ENCODE data around the gene ZBTB7C.

The ZBTB7C gene

DNA sequence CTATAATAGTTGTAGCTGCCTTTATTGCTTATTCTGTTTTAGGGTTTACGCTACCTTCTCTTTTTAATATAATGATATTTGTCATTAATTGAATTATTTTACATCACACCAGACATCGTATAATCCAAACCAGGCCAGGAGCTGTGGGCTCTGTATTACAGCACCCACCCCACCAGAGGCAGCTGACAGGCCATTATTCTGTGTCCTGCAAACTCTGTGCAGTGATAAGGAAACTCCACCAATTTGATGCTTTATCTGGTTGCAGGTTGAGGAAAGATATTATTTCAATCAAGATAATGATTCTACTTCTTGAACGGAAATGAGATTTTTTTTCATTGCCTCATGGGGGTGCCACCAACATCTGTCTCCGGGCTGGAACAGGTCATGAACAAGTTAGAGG is 227.3 kb downstream of the ZBTB7C start:
- no peak for DNase-seq

DNA sequence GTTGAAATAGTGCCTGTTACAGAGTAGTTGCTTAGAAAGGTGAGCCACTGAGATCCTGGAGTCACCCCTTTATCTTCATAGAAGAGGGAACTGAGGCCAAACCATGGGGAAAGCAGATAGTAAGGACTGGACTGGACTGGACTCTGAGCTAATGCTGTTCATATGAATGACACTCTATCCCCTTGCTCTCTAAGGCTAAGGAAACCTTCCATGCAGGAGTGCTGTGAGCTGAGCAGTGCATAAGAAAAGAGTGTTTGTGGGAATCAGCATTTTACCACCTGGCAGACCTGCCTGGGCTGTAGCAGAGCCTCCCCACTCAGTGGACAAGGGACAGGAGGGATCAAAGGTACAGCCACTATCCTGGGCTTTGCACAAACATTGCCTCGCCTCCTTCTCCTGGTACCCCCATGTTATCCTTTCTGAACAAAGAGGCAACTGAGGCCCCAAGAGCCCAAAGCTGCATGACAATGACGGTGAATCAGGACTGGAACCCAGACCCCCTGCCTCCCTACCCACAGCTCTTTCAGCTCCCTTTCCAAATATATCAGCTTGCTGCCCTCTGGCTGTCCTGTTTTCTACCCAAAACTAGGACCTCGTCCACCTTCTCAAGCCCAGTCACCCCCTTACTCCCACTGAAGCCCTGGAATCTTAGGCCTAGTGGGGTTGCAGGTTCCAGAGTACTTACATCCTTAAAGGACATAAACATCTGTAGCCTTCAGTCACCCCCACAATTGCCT is 227.9 kb downstream of the ZBTB7C start:
- no peak for DNase-seq

DNA sequence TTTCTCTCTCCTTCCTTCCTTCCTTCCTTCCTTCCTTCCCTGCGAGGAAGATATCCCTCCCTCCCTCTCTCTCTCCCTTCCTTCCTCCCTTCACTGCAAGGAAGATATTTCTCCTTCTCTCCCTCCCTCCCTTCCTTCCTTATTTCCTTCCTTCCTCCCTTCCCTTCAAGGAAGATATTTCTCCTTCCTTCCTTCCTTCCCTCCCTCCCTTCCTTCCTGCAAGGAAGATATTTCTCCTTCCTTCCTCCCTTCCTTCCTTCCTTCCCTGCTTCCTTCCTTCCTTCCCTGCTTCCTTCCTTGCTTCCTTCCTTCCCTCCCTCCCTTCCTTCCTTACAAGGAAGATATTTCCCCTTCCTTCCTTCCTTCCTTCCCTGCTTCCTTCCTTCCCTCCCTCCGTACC is 229.5 kb downstream of the ZBTB7C start:
- DNase-seq, result no peak

DNA sequence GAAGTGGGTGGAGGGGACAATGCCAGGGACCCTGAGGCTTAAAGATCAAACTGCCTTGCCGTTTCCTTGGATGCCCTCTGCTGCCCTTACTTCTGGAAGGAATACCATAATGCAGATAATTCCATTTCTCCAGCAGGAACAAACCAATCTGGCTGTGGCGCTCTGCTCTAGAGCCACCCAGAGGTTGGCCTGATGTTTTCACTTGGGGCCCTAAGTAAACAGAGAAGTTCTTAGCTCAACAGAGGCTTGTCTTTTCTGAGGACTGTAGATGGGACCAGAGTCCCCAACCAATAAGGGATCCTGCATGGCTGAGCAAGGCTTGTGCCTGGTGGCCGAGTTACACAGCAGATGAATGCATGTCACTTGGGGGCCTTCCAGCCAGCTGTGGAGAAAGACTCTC is 230.2 kb downstream of the ZBTB7C start:
- no peak for DNase-seq

DNA sequence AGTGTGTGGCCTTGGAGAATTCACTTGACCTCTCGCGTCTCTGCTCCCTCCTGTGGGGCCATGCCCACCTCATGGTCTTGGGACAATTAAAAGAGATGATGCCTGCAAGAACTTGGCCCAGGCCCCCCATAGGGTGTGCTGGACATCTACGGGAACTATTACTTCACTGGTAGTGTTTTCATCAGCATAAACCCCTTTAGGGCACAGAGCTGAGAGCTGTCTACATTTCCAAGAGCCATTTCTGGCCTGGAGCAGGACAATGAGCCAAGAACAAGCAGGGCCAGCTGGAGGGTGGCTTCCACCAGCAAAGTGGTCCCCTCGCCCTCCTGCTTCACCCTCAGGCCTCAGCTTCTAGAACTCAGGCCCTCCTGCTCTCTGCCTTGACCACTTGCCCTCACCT is 232.3 kb downstream of the ZBTB7C start:
- no peak for DNase-seq

DNA sequence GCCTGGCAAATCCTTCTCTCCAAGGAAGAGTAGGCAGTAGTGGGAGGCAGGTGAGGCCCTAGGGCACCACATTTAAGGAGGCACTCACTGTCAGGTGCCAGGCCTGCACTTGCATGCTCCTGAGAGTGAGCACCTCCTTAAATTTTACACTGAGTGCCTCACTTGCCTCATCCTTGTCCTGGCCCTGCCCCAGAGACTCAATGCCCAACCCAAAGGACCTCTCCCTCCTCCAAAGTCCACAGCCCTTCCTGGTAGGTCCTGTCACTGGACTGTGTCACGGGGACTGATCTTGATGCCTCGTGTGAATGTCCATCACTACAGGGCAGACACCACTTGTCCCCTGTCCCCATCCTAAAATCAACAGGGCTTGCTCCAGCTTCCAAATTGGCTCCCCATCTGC is 235.6 kb downstream of the ZBTB7C start:
- DNase-seq, result no peak

DNA sequence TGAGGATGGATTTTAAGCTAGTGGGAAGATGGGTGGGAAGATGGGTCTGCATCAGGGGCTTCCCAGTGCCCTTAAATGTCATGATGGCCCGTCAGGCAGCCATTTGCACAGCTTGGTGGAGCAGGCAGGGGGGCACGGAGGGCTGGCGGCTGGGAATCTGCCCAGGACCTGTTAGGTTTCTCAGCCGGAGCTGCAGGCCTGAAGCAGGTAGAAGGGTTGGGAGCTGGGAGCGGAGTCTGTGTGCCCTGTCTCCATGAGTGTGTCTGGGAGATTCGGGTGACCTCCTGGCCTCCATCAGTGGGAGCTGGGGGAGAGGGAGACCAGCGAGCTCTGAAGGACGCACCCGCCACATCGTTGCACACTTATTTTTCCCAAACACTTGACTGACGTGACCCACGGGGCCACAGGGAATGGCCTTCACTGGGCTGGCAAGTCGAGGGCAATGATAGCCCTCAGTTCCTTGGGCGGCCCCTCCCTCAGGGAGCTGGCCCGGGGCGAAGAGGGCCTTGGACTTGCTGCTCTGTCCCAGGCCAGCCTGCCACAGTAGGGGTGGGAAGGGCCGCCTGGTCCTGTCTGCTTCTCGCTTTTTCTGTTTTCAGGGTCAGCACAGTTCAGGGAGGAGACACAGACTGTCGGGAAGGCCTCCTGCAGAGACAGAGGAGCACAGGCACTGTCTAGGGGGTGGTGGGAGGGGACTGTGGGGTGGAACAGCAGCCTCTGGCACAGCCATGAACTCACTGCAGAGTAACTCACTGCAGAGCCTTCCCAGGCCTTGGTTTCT is 236.8 kb downstream of the ZBTB7C start:
- DNase-seq, result no peak

DNA sequence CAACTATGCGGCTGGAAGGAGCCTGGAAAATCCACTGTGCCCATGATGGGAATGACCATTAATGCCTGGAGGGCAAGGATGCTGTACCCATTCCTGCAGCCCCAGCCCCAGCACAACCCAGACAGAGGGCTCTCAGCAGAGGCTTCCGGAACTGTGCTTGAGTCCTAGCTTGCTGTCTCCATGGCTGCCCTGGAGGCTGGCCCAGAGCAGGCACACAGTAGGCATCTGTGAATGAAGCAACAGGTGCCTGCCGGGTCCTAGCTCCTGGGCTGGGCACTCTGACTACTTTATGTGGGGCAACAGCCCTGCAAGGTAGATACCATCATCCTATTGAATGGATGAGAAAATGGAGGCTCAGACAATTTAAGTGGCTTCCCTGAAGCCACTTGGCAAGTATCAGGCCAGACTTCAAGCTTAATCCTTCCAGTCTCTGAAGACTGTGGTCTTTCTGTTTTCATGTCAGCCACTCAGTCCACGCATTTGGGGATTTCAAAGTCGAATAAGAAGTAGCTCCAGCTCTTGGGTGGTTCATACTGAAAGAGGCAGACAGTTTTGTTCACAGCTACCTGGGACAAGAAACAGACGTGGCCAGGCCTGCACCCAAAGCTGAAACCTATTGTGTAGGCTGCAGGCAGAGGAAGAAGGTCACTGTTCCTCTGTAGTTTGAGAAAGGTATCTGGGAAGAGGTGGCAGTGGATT is 237.5 kb downstream of the ZBTB7C start:
- DNase-seq, result no peak

DNA sequence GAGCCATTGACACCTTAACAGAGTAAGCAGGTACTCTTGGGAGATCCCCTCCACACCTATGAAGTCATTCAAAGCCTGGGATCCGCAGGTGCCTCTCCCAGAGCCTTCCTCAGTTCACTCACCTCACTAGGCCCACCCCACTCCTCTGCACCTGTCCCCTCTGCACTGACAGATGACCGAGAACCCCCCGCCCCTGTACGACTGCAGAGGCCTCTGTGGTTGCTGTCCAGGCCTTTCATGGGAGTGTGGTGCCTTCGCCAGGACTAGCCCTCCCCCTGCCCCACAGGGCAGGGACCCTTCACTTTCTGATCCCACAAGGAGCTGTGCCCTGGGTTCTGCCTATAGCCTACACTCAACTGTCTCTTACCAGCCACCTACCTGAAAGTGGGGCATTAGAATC is 238.5 kb downstream of the ZBTB7C start:
- DNase-seq, result no peak

DNA sequence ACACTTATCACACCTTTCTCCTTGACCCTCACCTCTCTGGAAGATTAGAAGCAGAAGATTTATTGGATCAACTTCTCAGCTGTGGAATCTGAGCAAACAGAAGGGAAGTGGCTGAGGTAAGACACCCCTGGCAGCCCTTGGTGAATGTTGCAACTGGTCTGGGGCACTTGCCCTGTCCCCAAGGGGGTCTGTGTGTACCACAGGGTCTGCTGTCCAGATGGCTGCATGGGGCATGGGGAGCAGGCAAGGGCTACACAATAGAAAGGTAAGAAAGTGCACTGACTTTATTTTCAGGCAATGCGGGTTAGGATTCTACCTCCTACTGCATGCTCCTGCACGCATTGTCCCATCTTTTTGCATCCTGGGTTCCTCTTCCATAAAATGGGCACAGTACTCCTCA is 240.3 kb downstream of the ZBTB7C start:
- DNase-seq, result no peak

DNA sequence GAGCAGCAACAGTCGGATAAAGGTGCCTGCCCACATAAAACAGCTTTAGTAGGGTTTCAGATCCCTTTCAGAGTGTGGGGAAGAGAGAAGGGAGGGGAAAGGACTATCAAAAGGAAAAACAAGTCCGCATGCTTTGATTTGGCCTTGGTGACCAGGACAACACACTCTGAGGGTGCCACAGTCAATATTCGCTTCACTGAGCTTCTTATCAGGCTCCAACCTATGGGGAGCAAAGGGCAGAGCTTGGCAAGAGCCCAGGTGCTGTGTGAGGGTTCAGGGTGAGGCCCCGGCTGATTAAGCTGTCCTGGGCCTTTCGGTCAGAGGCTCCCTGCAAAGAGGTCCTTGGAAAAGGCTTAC is 241.3 kb downstream of the ZBTB7C start:
- no peak for DNase-seq

DNA sequence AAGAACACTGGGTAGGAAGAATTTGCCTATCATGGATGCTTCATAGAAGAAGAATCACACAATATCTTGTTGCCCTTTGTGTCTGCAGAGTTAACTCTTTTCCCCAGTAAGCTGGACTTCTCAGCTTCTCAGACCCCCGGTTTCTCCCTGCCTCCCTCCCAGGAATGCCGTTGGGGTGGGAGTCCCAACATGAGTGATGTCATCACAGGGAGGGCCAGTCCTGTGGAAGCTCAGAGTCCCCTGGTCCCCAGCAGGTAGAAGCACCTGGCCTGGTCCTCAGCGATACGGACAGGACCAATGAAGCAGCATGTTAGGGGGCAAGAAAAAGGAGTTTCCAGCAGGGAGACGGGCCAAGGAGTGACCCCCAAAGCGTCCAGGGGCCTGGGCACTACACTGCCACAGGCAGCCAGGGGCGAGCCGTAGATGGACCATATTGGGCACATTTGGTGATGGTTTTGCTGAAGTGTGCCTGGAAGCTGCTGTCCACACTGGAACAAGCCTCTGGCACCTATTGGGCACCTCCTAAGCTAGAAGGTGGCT is 242.8 kb downstream of the ZBTB7C start:
- DNase-seq, result no peak

DNA sequence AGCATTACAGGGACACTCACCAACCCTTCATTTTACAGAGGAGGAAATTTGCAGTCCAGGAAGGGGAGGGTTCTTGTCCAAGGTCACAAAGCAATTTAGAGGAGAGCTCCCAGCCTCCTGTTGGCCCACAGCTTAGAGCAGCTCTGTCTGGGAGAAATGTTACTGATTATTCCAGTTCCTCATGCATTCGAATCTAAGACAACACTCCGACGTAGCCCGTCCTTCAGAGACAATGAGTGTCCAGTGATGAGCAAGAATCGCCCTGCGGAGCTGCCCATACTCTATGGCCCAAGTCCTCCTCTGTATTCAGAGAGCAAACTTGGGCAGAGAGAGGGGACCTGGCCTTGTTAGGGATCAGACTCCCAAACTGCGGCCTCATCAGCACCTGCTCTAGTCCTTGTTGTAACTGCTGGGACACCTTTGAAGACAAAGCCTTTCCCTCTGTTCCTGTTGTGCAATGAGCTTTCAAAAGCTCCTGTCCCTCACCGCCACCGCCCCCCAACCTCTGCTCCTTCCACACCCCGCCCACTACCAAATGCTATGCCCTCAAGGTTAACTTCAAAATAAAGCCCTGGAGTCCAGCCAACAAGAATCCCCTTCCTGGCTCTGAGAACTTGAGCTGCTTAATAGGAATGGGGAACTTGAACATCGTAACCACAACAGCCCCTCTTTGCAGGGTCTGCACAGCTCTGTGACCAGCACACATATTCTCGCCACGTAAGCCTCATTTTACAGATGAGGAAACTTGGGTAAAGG is 243.9 kb downstream of the ZBTB7C start:
- DNase-seq, result no peak

DNA sequence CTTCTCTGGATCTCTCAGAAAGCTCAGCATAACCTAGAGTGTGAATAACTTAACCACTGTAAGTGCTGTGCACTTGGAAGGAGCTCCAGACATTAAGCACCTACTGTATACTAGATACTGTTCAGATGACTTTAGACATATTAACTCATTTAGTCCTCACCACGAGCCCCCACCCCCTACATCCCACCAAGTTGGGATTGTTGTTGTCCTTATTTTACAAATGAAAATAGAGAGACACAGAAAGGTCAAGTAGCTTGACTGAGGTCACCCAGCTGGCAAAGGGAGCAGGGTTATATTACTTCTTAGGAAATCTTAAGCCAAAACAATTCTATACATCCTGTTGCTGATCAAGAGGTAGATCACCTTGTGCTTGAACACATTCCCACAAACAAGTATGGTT is 244.5 kb downstream of the ZBTB7C start:
- DNase-seq, result no peak

DNA sequence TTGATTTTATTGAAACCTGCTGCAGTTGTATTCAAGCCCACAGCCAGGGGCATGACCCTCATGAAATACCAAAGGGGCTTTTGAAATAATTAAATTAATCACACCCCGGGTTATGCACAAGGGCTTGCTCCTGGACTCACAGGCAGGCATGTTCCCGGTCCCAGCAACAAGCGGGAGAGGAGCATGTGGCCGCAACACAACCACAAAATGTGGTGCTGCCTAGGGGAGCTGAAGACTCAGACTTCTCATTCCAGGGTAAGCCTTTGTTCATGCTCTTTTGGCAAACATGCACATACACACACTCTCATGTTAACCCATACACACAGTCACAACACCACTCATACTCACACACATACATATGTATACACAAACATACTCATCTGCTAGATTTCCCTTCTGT is 245.1 kb downstream of the ZBTB7C start:
- DNase-seq, result no peak

DNA sequence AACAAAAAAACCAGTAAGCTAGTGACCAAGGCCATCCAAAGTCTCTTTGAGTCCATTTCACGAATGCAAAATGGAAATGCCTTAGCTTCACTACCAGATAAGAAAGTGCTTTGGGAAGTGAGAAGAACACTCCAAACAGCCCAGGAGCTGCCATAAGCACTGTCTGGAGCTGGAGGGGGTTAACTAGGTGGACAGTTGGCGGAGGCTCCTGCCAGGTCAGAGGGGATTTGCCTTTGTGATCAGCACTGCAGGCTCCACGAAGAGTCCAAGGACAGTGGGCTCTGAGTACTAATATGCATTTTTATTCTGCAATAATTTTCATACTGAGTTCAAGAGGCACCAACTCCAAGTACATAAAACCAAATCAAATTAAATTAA is 245.5 kb downstream of the ZBTB7C start:
- no peak for DNase-seq

DNA sequence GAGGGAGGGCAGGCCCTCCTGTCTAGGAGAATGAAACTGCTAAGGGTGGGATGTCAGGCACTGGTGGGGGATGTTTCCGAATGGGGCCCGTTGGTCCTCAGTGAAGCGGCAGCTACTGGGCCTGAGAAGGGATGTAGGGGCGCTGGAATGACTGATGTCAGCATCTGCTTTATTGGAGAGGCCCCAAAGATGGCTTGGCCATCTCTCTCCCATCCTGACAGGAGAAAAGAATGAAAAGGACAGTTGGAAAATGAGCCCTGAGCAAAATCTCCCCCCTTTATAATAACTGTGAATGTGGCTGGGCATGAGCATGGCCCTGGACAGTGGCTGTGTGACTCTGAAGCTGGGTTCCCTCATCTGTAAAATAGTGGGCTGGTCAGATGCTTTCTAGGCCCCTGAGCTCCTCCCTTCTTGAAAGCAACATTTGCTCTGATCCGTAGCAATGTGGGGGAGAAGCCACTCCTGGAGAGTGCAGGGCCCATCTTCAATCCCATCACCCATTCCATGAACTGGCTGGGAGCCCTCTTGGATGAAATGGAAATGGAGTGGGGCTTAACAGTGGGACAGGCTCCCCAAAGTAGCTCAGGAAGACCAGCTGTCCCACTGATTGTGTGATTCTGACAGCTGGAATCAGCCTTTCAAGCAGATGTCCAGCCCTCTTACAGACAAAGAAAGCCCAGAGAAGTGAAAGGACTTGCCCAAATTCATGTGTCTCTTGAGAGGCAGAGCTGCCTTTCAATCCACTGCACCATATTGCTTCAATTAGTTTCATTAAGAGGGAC is 246.0 kb downstream of the ZBTB7C start:
- DNase-seq, result no peak

DNA sequence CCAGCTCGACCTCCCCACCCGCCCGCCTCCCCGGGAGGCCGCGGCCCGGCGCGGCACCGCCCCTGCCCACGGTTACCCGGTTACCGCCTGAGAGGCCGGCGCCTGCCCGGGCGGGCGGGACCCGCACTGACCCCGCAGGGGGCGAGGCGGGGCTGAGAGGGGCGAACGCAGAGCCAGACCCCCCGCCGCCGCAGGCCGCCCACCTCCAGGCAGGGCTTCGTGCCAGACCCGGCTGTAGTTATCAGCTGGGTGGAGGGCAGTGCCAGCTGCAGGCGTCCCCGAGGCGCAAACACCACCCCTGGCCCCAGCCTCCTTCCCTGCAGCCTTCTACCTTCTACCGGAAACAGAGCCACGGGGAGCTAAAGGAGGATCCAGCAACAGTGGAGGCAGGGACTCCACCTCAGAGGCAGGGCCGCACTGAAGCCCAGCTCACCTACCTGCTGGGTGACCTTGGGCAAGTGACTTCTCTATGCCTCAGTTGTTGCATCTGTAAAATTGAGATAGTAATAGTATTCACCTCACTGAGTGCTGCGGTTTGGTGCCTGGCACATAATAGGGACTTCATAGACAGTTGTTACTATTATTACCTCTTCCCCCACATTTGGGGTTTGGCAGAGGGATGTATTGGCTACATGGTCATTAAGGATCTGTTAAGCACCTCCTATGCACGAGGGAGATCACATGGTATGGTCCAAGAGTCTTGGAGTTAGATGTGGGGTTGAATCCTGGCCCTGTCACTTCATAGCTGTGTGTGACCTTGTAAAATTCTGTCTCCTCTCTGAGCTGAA is 247.1 kb downstream of the ZBTB7C start:
- DNase-seq, result no peak

DNA sequence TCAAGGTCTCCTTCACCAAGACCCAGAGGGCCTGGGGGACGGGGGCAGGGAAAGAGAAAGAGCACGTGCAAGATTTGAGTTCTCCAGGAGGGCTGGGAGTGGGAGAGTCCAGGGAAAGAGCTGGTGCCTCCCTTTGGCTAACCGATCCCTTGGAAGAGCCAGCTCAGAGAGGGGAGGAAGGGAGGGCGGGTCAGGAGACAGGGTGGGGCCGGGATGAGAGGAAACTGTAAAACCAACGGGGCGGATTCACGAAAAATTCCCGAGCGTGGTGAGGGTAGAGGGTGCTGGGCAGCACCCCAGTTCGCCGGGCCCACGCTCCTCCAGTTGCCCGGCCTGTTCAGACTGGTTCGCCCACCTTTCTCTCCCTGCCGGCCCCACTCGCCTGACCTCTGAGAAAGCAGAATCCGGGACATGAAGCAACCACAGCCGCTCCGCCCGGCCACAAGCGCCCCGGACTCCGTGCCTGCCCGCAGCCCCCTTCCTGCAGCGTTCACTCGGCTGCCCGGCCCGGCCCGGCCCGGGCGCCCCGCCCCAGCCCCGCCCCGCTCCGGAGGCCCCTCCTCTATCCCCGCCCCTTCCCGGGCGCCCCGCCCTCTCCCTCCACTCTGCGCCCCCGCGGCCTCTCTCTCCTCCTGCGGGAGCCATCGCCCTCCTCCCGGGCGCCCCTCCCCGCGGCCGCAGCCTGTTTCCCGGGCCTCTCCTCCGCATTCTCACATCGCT is 247.8 kb downstream of the ZBTB7C start:
- DNase-seq, result peak; percentile 82

DNA sequence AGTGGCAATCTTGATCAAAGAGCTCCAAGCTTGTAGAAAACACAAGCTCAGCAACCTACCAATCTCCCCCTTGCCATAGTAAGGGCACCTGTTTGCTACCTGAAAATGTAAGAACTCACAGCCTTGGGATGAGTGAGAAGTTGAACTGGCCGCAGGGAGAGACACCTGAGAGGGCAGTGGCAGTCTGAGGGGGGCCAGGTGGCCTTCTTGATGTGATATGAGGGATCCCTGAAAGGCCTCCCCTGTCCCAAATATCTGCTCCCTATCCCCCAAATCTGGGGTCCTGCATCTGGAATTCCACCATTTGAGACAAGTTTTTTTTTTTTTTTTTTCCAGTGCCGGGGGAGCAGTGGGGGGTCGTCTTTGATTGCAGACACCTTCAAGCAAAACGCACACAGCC is 248.6 kb downstream of the ZBTB7C start:
- no peak for DNase-seq

DNA sequence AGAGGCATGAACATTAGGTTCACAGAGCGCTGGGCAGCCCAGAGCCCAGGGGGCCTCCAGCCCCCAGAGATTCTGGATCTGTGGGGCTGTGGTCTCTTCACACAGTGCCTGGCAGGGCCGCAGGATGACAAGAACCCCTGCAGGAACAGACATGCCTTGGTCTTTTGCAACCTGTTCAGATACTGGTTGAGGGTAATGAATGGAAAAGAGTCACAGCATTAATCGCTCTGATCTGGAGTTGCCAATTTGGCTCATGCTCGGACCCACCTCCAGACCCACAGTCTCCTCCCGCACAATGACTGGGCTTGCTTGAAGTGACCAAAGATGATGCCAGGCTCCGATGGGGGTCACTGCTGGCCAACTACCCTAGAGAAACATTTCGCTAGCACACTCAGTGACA is 249.4 kb downstream of the ZBTB7C start:
- no peak for DNase-seq

Data from midbrain (tissue), 1 donor.